SIG-M5 treated with dmso at 0.1 percent for 504 hours (cell line): ENCODE measurements around the gene NAALADL1.
"Not testable (repeated sequence)": the region's sequence is repeated elsewhere in the genome, so short reads cannot be mapped to it uniquely, and the experiment has no call there.

Experiments used
- DNase-seq: peaks from one replicate; lab custom pipeline; 2025; ENCODE audit not compliant: unreplicated experiment; lab: John Stamatoyannopoulos, UW

The NAALADL1 gene

GRCh38 chr11:65014726-65015227 is 43.6 kb downstream of the NAALADL1 start:
- no peak for DNase-seq

GRCh38 chr11:65013888-65014725 is 44.2 kb downstream of the NAALADL1 start, which contains the start of gene ARL2:
TSS of gene ARL2 (plus strand) at chr11:65014160. CDS start at chr11:65014208, 48 bp downstream.
- DNase-seq, result peak; percentile 73

- peak; percentile 93 for DNase-seq
Measured at GRCh38 chr11:65013130-65013887, 45.0 kb downstream of the NAALADL1 start.

GRCh38 chr11:65008873-65009272 is 49.5 kb downstream of the NAALADL1 start:
- no peak for DNase-seq

- DNase-seq, result no peak
Measured at GRCh38 chr11:65008016-65008415, 50.3 kb downstream of the NAALADL1 start.

GRCh38 chr11:65003968-65004367 is 54.4 kb downstream of the NAALADL1 start:
- not testable (repeated sequence) for DNase-seq

GRCh38 chr11:65003282-65003681 is 55.1 kb downstream of the NAALADL1 start:
- DNase-seq, result no peak

GRCh38 chr11:65002706-65003105 is 55.6 kb downstream of the NAALADL1 start:
- DNase-seq, result no peak

- DNase-seq, result no peak
Measured at GRCh38 chr11:64999478-64999877, 58.9 kb downstream of the NAALADL1 start.

GRCh38 chr11:64998690-64999431 is 59.5 kb downstream of the NAALADL1 start:
- no peak for DNase-seq

- no peak for DNase-seq
Measured at GRCh38 chr11:64998141-64998540, 60.2 kb downstream of the NAALADL1 start.

- peak; percentile 44 for DNase-seq
Measured at GRCh38 chr11:64996710-64997380, 61.5 kb downstream of the NAALADL1 start, which contains the start of gene BATF2. TSS of gene BATF2 (minus strand) at chr11:64996971. CDS start at chr11:64996914, 57 bp downstream.

GRCh38 chr11:64996327-64996709 is 62.0 kb downstream of the NAALADL1 start:
- DNase-seq, result no peak
